HCT116 (cell line): Measurements from ENCODE around the gene MYO7B. TPM values are rescaled to one million over a fixed set of nuclear protein-coding genes. Genes with fewer than 3 reads are reported as not detected.

ENCODE experiments used
- ATAC-seq: fragments of 200-7000 bp; cut with Tn5 transposase; 2 replicates; pipeline ENCODE4 v1.9.1; 2020; ENCODE audit warnings: mild to moderate bottlenecking, moderate library complexity
- BruUV-seq: library from RNA; stranded (reverse); fragments of 400-500 nt; replicated peaks from 2 replicates; lab custom pipeline; 2021; lab: Mats Ljungman, UMichigan
- CTCF ChIA-PET: fragments of 300-600 bp; sonication (Branson Sonifier 250); formaldehyde crosslinking; loops from one replicate; lab custom pipeline; 2021; ENCODE audit warnings: antibody characterized with exemption; lab: Charles Lee
- POLR2A ChIA-PET: fragments of 300-600, 350-600 bp; sonication (Branson Sonifier 250); formaldehyde crosslinking; loops from one replicate; lab custom pipeline; 2021; ENCODE audit warnings: antibody characterized with exemption; lab: Charles Lee
- RAD21 ChIA-PET, 2 experiments: fragments of 300-600 bp; sonication (Branson Sonifier 250); formaldehyde crosslinking; loops; one replicate each; lab custom pipeline; 2023; ENCODE audit warnings: low total read pairs in 2 of 2; ENCODE audit not compliant: uncharacterized antibody in 2 of 2, unreplicated experiment in 2 of 2, low non-redundant PET in 1 of 2; lab: Charles Lee
- DNase-seq: peaks from one replicate; pipeline ENCODE4 v3.0.0-alpha.2; 2010; ENCODE audit warnings: low read depth, low spot score
- H2AFZ ChIP-seq: fragments of 200-600 bp; shearing (Covaris generic), sonication (generic); 2 replicates; pipeline ENCODE4 v1.6.1; 2017; ENCODE audit warnings: low read depth, mixed run types, mixed read lengths, antibody characterized with exemption, low read length; ENCODE audit not compliant: poor library complexity, severe bottlenecking
- H3K27ac ChIP-seq: 2 replicates; pipeline ENCODE4 v1.5.1; 2012; ENCODE audit warnings: low read depth, low read length
- H3K27me3 ChIP-seq: fragments of 200-600 bp; sonication (generic); 2 replicates; pipeline ENCODE4 v1.6.1; 2016; ENCODE audit warnings: mixed run types, low read length, mixed read lengths; ENCODE audit not compliant: insufficient read depth
- H3K36me3 ChIP-seq, 2 experiments: fragments of 200-500 bp in 1 of 2; fragments of 200-600 bp in 1 of 2; sonication (Bioruptor generic) in 1 of 2; sonication (generic) in 1 of 2; 2 replicates each; pipeline versions ENCODE4 v1.5.1 to v1.6.1; 2014 to 2016; ENCODE audit warnings: low read length in 2 of 2, inconsistent platforms in 1 of 2, mixed read lengths in 1 of 2, mixed run types in 1 of 2; ENCODE audit not compliant: insufficient read depth in 2 of 2, control insufficient read depth in 1 of 2
- H3K4me1 ChIP-seq, 2 experiments: fragments of 200-600 bp in 1 of 2; sonication (generic) in 1 of 2; 2 replicates each; pipeline versions ENCODE4 v1.5.1 to v1.6.1; 2012 to 2017; ENCODE audit warnings: low read length in 2 of 2, inconsistent platforms in 1 of 2, mild to moderate bottlenecking in 1 of 2, mixed read lengths in 1 of 2, mixed run types in 1 of 2, moderate library complexity in 1 of 2; ENCODE audit not compliant: insufficient read depth in 2 of 2, control insufficient read depth in 1 of 2
- H3K4me2 ChIP-seq: fragments of 200-600 bp; sonication (generic); 2 replicates; pipeline ENCODE4 v1.6.1; 2017; ENCODE audit warnings: mixed run types, low read length, mixed read lengths
- H3K4me3 ChIP-seq, 2 experiments: fragments of 200-600 bp in 1 of 2; sonication (generic) in 1 of 2; replicated peaks in 1 of 2; 2 replicates each; pipeline ENCODE4 v1.5.1; 2011 to 2016; ENCODE audit warnings: low read length in 2 of 2, control low read depth in 1 of 2, low read depth in 1 of 2, mild to moderate bottlenecking in 1 of 2, mixed read lengths in 1 of 2, mixed run types in 1 of 2
- H3K79me2 ChIP-seq: fragments of 200-600 bp; sonication (generic); 2 replicates; pipeline ENCODE4 v1.6.1; 2017; ENCODE audit warnings: mild to moderate bottlenecking, mixed run types, low read length, moderate library complexity, mixed read lengths; ENCODE audit not compliant: insufficient read depth
- H3K9ac ChIP-seq: fragments of 200-600 bp; sonication (generic); 2 replicates; pipeline ENCODE4 v1.6.1; 2016; ENCODE audit warnings: low read length, mixed read lengths
- H3K9me2 ChIP-seq: fragments of 200-600 bp; sonication (generic), shearing (Covaris generic); 2 replicates; pipeline ENCODE4 v1.6.1; 2017; ENCODE audit warnings: mixed run types, mild to moderate bottlenecking, moderate library complexity; ENCODE audit not compliant: insufficient read depth
- H3K9me3 ChIP-seq, 2 experiments: fragments of 200-500 bp in 1 of 2; fragments of 200-600 bp in 1 of 2; sonication (Bioruptor generic) in 1 of 2; sonication (generic) in 1 of 2; 2 replicates each; pipeline ENCODE4 v1.6.1; 2014 to 2017; ENCODE audit warnings: low read length in 2 of 2, mixed read lengths in 2 of 2, inconsistent platforms in 1 of 2, low read depth in 1 of 2, mild to moderate bottlenecking in 1 of 2, mixed run types in 1 of 2, moderate library complexity in 1 of 2; ENCODE audit not compliant: control insufficient read depth in 1 of 2, insufficient read depth in 1 of 2
- H4K20me1 ChIP-seq: fragments of 200-600 bp; sonication (generic), shearing (Covaris generic); 2 replicates; pipeline ENCODE4 v1.6.1; 2017; ENCODE audit warnings: mixed run types, mild to moderate bottlenecking, moderate library complexity; ENCODE audit not compliant: insufficient read depth
- CBX3 ChIP-seq: IDR thresholded peaks from 2 replicates; pipeline ENCODE4 v1.6.1; 2012; ENCODE audit warnings: low read depth
- CEBPB ChIP-seq: IDR thresholded peaks from 2 replicates; pipeline ENCODE4 v1.6.1; 2012; ENCODE audit warnings: low read depth
- EGR1 ChIP-seq: IDR thresholded peaks from 2 replicates; pipeline ENCODE4 v1.6.1; 2012; ENCODE audit warnings: low read depth
- ELF1 ChIP-seq: IDR thresholded peaks from 2 replicates; pipeline ENCODE4 v1.6.1; 2012; ENCODE audit warnings: low read depth, borderline replicate concordance
- EZH2 ChIP-seq: fragments of 200-600 bp; sonication (generic); IDR thresholded peaks from 2 replicates; pipeline ENCODE4 v1.6.1; 2017; ENCODE audit warnings: antibody characterized with exemption, mixed run types
- POLR2A ChIP-seq: IDR thresholded peaks from 2 replicates; pipeline ENCODE4 v1.7.0; 2011; ENCODE audit warnings: borderline replicate concordance; ENCODE audit not compliant: insufficient read depth, insufficient read length; ENCODE audit errors: extremely low read depth
- POLR2AphosphoS5 ChIP-seq: IDR thresholded peaks from 2 replicates; pipeline ENCODE4 v1.6.1; 2011; ENCODE audit warnings: mild to moderate bottlenecking, low read depth, low read length, moderate library complexity
- SP1 ChIP-seq: IDR thresholded peaks from 2 replicates; pipeline ENCODE4 v1.6.1; 2012; ENCODE audit warnings: low read depth
- SRF ChIP-seq: IDR thresholded peaks from 2 replicates; pipeline ENCODE4 v1.6.1; 2012; ENCODE audit warnings: low read depth
- YY1 ChIP-seq: IDR thresholded peaks from 2 replicates; pipeline ENCODE4 v1.6.1; 2011; ENCODE audit warnings: low read length, low read depth, moderate library complexity, mild to moderate bottlenecking; ENCODE audit not compliant: insufficient replicate concordance; ENCODE audit errors: extremely low read depth
- ZFX ChIP-seq: fragments of 450-650 bp; IDR thresholded peaks from 2 replicates; pipeline ENCODE4 v1.6.1; 2017
- ZNF274 ChIP-seq: fragments of 200-500 bp; sonication (Bioruptor generic); IDR thresholded peaks from 2 replicates; pipeline ENCODE4 v1.6.1; 2014; ENCODE audit warnings: mild to moderate bottlenecking, low read depth, low read length, inconsistent platforms
- intact Hi-C: fragments of 100-400 bp; cut with micrococcal nuclease; formaldehyde crosslinking; loops from 2 replicates; pipeline ENCODE4 v1.10.0; 2022
- total RNA-seq: library from RNA; stranded (reverse); gene quantifications from one replicate; pipeline ENCODE4 v1.2.1, GENCODE V29; 2021; ENCODE audit not compliant: unreplicated experiment
- TF ChIP-seq, protein P1 (sequence below): IDR thresholded peaks from 2 replicates; pipeline ENCODE4 v1.6.1; 2012
- TF ChIP-seq, protein P2 (sequence below): IDR thresholded peaks from 2 replicates; pipeline ENCODE4 v1.6.1; 2012; ENCODE audit warnings: low read depth
- TF ChIP-seq, protein P3 (sequence below), 3 experiments: fragments of 200-600 bp in 1 of 3; sonication (generic) in 1 of 3; IDR thresholded peaks in 2 of 3; conservative IDR thresholded peaks in 1 of 3; 2 replicates each; pipeline ENCODE4 v1.5.1; 2012 to 2017; ENCODE audit warnings: low read depth in 2 of 3, low read length in 2 of 3, antibody characterized with exemption in 1 of 3, borderline replicate concordance in 1 of 3, control low read depth in 1 of 3, mild to moderate bottlenecking in 1 of 3, mixed read lengths in 1 of 3, mixed run types in 1 of 3, moderate library complexity in 1 of 3; ENCODE audit not compliant: insufficient read depth in 1 of 3

The MYO7B gene
- total RNA-seq, 1 experiment from 2014 or later: 0.07 TPM

DNA sequence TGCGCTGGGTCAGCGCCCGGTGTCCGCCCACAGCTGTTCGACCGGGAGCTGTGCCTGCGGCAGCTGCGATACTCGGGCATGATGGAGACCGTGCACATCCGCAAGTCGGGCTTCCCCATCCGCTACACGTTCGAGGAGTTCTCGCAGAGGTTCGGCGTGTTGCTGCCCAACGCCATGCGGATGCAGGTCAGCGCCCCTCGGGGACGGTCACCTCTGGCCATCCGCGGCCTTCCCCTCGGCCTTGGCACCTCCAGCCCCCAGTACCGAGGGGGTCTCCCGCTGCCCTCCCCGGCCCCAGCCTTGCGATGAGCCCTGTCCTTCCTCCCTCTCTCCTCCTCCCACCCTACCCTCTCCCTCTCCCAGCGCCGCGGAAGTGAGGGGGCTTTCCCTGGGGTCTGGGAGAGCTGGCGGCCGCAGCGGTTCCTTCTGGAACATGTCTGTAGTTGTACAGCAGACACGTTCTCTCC is 57.3 kb downstream of the MYO7B start:
- DNase-seq (no peak), ATAC-seq (no peak)
- H3K4me1 ChIP-seq: peaks cover 0 to 8% of the 10 kb centered on the region in 2 experiments; a peak in 1 of 4 replicates
- H3K9me2 ChIP-seq: no peaks in the 10 kb centered on the region
- H3K36me3 ChIP-seq: no peaks in the 10 kb centered on the region
- no peak overlapping the region for H3K9ac ChIP-seq
- H3K4me3 ChIP-seq: no peak overlapping the region
- no peak overlapping the region for H2AFZ ChIP-seq
- no peak overlapping the region for H3K27ac ChIP-seq
- ChIA-PET POLR2A (no interaction called here), CTCF (interaction anchor here (1.1 kb wide), 1 partner anchor 57 kb away, joined by 3 read pairs; no protein-coding TSS in a partner anchor), RAD21 (no interaction called here)
- H3K9me3 ChIP-seq: no peaks in the 10 kb centered on the region
- intact Hi-C loops: no loop called here
- no peak overlapping the region for H3K4me2 ChIP-seq
- TF ChIP-seq, protein P1, sequence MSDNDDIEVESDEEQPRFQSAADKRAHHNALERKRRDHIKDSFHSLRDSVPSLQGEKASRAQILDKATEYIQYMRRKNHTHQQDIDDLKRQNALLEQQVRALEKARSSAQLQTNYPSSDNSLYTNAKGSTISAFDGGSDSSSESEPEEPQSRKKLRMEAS: no peak
- no peak for TF ChIP-seq EZH2
- no peak for TF ChIP-seq CBX3
- no peak for TF ChIP-seq POLR2AphosphoS5
- no peak for TF ChIP-seq SRF
- no peak for TF ChIP-seq ZNF274
- no peak for TF ChIP-seq ZFX
- no peak for TF ChIP-seq CEBPB
- no peak for TF ChIP-seq YY1
- TF ChIP-seq, protein P2, sequence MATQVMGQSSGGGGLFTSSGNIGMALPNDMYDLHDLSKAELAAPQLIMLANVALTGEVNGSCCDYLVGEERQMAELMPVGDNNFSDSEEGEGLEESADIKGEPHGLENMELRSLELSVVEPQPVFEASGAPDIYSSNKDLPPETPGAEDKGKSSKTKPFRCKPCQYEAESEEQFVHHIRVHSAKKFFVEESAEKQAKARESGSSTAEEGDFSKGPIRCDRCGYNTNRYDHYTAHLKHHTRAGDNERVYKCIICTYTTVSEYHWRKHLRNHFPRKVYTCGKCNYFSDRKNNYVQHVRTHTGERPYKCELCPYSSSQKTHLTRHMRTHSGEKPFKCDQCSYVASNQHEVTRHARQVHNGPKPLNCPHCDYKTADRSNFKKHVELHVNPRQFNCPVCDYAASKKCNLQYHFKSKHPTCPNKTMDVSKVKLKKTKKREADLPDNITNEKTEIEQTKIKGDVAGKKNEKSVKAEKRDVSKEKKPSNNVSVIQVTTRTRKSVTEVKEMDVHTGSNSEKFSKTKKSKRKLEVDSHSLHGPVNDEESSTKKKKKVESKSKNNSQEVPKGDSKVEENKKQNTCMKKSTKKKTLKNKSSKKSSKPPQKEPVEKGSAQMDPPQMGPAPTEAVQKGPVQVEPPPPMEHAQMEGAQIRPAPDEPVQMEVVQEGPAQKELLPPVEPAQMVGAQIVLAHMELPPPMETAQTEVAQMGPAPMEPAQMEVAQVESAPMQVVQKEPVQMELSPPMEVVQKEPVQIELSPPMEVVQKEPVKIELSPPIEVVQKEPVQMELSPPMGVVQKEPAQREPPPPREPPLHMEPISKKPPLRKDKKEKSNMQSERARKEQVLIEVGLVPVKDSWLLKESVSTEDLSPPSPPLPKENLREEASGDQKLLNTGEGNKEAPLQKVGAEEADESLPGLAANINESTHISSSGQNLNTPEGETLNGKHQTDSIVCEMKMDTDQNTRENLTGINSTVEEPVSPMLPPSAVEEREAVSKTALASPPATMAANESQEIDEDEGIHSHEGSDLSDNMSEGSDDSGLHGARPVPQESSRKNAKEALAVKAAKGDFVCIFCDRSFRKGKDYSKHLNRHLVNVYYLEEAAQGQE: no peak
- no peak for TF ChIP-seq POLR2A
- TF ChIP-seq EGR1: no peak
- TF ChIP-seq, protein P3, sequence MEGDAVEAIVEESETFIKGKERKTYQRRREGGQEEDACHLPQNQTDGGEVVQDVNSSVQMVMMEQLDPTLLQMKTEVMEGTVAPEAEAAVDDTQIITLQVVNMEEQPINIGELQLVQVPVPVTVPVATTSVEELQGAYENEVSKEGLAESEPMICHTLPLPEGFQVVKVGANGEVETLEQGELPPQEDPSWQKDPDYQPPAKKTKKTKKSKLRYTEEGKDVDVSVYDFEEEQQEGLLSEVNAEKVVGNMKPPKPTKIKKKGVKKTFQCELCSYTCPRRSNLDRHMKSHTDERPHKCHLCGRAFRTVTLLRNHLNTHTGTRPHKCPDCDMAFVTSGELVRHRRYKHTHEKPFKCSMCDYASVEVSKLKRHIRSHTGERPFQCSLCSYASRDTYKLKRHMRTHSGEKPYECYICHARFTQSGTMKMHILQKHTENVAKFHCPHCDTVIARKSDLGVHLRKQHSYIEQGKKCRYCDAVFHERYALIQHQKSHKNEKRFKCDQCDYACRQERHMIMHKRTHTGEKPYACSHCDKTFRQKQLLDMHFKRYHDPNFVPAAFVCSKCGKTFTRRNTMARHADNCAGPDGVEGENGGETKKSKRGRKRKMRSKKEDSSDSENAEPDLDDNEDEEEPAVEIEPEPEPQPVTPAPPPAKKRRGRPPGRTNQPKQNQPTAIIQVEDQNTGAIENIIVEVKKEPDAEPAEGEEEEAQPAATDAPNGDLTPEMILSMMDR (IDR thresholded peaks at IDR 0.05 in 2 of 3, conservative IDR thresholded peaks at IDR 0.05 in 1 of 3; ENCODE audit: borderline replicate concordance in 1 of 3, insufficient read depth in 1 of 3, low read depth in 2 of 3, low read length in 2 of 3): no peak
- TF ChIP-seq SP1: no peak
- no peak for TF ChIP-seq ELF1
- no TSS peak for BruUV-seq
- no peaks in the 10 kb centered on the region for H4K20me1 ChIP-seq
- no peaks in the 10 kb centered on the region for H3K79me2 ChIP-seq
- no peaks in the 10 kb centered on the region for H3K27me3 ChIP-seq
